DND-41 (cell line): ENCODE results near the gene RALGAPA2.
A peak's percentile ranks its signal among the peaks of the same experiment; 100 is the strongest.

Experiments
- ATAC-seq: fragments of 200-7000 bp; cut with Tn5 transposase; 3 replicates; pipeline ENCODE4 v1.9.1; 2021; ENCODE audit warnings: low read depth; ENCODE audit not compliant: insufficient read depth
- DNase-seq: peaks from one replicate; pipeline ENCODE4 v3.0.0-alpha.2; 2020
- H2AFZ ChIP-seq: 2 replicates; pipeline ENCODE4 v1.6.0; 2012; ENCODE audit warnings: low read depth, low read length
- H3K27ac ChIP-seq: 2 replicates; pipeline ENCODE4 v1.5.1; 2012; ENCODE audit warnings: low read length, inconsistent platforms
- H3K27me3 ChIP-seq: fragments of 200-600 bp; sonication (generic); 2 replicates; pipeline ENCODE4 v1.6.0; 2012; ENCODE audit warnings: low read length, mild to moderate bottlenecking, inconsistent platforms; ENCODE audit not compliant: insufficient read depth, poor library complexity
- H3K36me3 ChIP-seq: 2 replicates; pipeline ENCODE4 v1.5.1; 2012; ENCODE audit warnings: low read length, inconsistent platforms; ENCODE audit not compliant: insufficient read depth
- H3K4me1 ChIP-seq: 2 replicates; pipeline ENCODE4 v1.5.1; 2012; ENCODE audit warnings: mild to moderate bottlenecking, low read length; ENCODE audit not compliant: insufficient read depth
- H3K4me2 ChIP-seq: 2 replicates; pipeline ENCODE4 v1.6.0; 2012; ENCODE audit warnings: mild to moderate bottlenecking, moderate library complexity, low read length, inconsistent platforms; ENCODE audit not compliant: insufficient read depth
- H3K4me3 ChIP-seq, 2 experiments: fragments of 200-600 bp in 1 of 2; shearing (Covaris generic) in 1 of 2; 2 replicates each; pipeline ENCODE4 v1.5.1; 2012 to 2016; ENCODE audit warnings: inconsistent platforms in 2 of 2, low read length in 2 of 2, mild to moderate bottlenecking in 2 of 2, low read depth in 1 of 2, moderate library complexity in 1 of 2
- H3K79me2 ChIP-seq: 2 replicates; pipeline ENCODE4 v1.6.0; 2012; ENCODE audit warnings: low read length, inconsistent platforms; ENCODE audit not compliant: insufficient read depth
- H3K9ac ChIP-seq: 2 replicates; pipeline ENCODE4 v1.6.0; 2012; ENCODE audit warnings: low read depth, mild to moderate bottlenecking, inconsistent platforms, low read length, moderate library complexity
- H3K9me3 ChIP-seq: 2 replicates; pipeline ENCODE4 v1.5.1; 2012; ENCODE audit warnings: low read length, moderate library complexity, mild to moderate bottlenecking, inconsistent platforms; ENCODE audit not compliant: insufficient read depth, severe bottlenecking
- H4K20me1 ChIP-seq: 2 replicates; pipeline ENCODE4 v1.6.0; 2012; ENCODE audit warnings: low read length; ENCODE audit not compliant: insufficient read depth
- CTCF ChIP-seq: IDR thresholded peaks from 2 replicates; pipeline ENCODE4 v1.5.1; 2012; ENCODE audit warnings: borderline replicate concordance, low read length, moderate library complexity, mild to moderate bottlenecking; ENCODE audit not compliant: poor library complexity, severe bottlenecking; ENCODE audit errors: extremely low read depth
- EZH2 ChIP-seq: IDR thresholded peaks from 3 replicates; pipeline ENCODE4 v1.6.1; 2012; ENCODE audit warnings: borderline replicate concordance, low read depth, mild to moderate bottlenecking, moderate library complexity, low read length, inconsistent platforms; ENCODE audit not compliant: severe bottlenecking

RALGAPA2 gene

DNA sequence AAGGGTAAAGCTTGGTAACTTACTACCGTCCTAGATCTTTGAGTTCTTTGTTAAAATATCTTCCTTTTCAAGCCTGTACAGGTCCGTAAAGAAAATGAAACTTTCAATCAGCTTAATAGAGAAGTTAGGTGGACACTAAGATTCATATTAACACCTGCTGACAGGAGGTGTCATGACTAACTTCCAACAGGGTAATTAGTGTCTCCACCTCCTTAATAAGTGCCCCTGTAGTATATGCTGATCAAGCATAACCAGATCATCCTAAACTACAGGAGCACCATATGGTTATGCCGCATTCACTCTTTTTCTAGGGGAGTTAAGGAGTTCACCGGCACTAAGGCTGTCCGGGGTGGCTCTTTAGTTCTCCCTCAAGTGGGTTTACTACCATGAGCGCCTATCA lies 23.9 kb upstream of the RALGAPA2 start:
- Histone ChIP-seq H4K20me1 (no peaks in the 10 kb centered on the region), H3K79me2 (no peaks in the 10 kb centered on the region), H3K27me3 (peaks cover 7% of the 10 kb centered on the region), H3K27ac (no peak overlapping the region), H3K9me3 (no peaks in the 10 kb centered on the region), H3K4me3 (no peak overlapping the region), H3K36me3 (no peaks in the 10 kb centered on the region), H3K9ac (no peak overlapping the region), H3K4me2 (no peak overlapping the region), H2AFZ (no peak overlapping the region), H3K4me1 (peaks cover 6% of the 10 kb centered on the region; the same call in 1 of the 2 replicates)
- no peak for ATAC-seq
- DNase-seq = no peak
- TF ChIP-seq CTCF (no peak), EZH2 (no peak)

DNA sequence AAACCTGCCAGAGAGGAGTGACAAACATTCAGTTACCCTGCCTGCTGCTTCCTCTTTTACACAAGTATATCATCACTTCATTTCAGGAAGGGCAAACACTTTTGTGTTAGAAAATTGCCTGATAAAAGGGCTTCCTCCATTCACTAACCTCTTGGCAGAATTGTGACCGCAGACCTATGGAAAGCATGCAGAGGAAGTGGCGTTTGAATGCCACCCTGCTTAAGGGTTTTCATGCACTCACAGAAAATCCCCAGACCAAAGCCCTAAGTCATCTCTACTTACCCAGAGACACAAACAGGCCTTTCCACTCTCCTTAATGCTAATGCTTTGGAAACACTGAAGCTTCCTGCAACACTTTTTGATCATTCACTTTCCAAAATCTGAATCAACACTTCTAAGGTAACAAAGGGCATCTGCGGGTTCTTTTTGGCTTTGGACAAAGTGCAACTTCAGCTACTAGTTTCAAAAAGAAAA lies 22.1 kb upstream of the RALGAPA2 start:
- Histone ChIP-seq H3K9ac (no peak overlapping the region), H3K36me3 (no peaks in the 10 kb centered on the region), H2AFZ (no peak overlapping the region), H3K9me3 (no peaks in the 10 kb centered on the region), H3K4me3 (no peak overlapping the region), H3K27me3 (peaks cover 3% of the 10 kb centered on the region), H3K4me2 (no peak overlapping the region), H4K20me1 (no peaks in the 10 kb centered on the region), H3K27ac (no peak overlapping the region), H3K79me2 (no peaks in the 10 kb centered on the region), H3K4me1 (peaks cover 6% of the 10 kb centered on the region; the same call in 1 of the 2 replicates)
- peak; percentile 48; the same call in 2 of the 3 replicates for ATAC-seq
- TF ChIP-seq CTCF = no peak
- DNase-seq = peak; percentile 13

- H3K27ac ChIP-seq = no peak overlapping the region
- DNase-seq (no peak), ATAC-seq (no peak)
- peaks cover 6% of the 10 kb centered on the region; the same call in 1 of the 2 replicates for H3K4me1 ChIP-seq
- H3K9ac ChIP-seq = no peak overlapping the region
- H4K20me1 ChIP-seq = no peaks in the 10 kb centered on the region
- no peaks in the 10 kb centered on the region for H3K79me2 ChIP-seq
- no peak overlapping the region for H3K4me3 ChIP-seq
- H3K9me3 ChIP-seq = no peaks in the 10 kb centered on the region
- TF ChIP-seq EZH2 (no peak), CTCF (no peak)
- H3K4me2 ChIP-seq = no peak overlapping the region
- no peaks in the 10 kb centered on the region for H3K36me3 ChIP-seq
- no peak overlapping the region for H2AFZ ChIP-seq
- peaks cover 3% of the 10 kb centered on the region for H3K27me3 ChIP-seq
Measured at GRCh38 chr20:20733943-20734342, 21.5 kb upstream of the RALGAPA2 start.

- peaks cover 6% of the 10 kb centered on the region; the same call in 1 of the 2 replicates for H3K4me1 ChIP-seq
- no peak overlapping the region for H2AFZ ChIP-seq
- DNase-seq (no peak), ATAC-seq (no peak)
- H3K9me3 ChIP-seq = no peaks in the 10 kb centered on the region
- no peaks in the 10 kb centered on the region for H3K79me2 ChIP-seq
- H3K4me3 ChIP-seq = no peak overlapping the region
- H3K4me2 ChIP-seq = no peak overlapping the region
- H3K27me3 ChIP-seq = peaks cover 1% of the 10 kb centered on the region
- no peak overlapping the region for H3K9ac ChIP-seq
- no peak for TF ChIP-seq EZH2
- no peak for TF ChIP-seq CTCF
- no peaks in the 10 kb centered on the region for H3K36me3 ChIP-seq
- H3K27ac ChIP-seq = no peak overlapping the region
- no peaks in the 10 kb centered on the region for H4K20me1 ChIP-seq
Measured at GRCh38 chr20:20732641-20733040, 20.2 kb upstream of the RALGAPA2 start.
